Keratinocyte (primary cell): ENCODE measurements around the gene KCNH1. TPM values are rescaled to one million over a fixed set of nuclear protein-coding genes. Genes with fewer than 3 reads are reported as not detected.

Experiments
- DNase-seq: peaks from one replicate; pipeline ENCODE4 v3.0.0-alpha.2; 2011; ENCODE audit warnings: low read depth, missing footprints, low spot score
- FAIRE-seq: peaks from 2 replicates; lab custom pipeline; 2011; peaks lifted over from hg19 to GRCh38; lab: Jason Lieb, UNC
- H2AFZ ChIP-seq: 2 replicates; pipeline ENCODE4 v1.6.0; 2012; ENCODE audit warnings: low read length, control low read depth, inconsistent platforms; ENCODE audit not compliant: control insufficient read depth
- H3K27ac ChIP-seq: 2 replicates; pipeline ENCODE4 v1.5.1; 2011; ENCODE audit warnings: low read length; ENCODE audit not compliant: control insufficient read depth, insufficient read depth
- H3K27me3 ChIP-seq: 3 replicates; pipeline ENCODE4 v1.6.0; 2011; ENCODE audit warnings: low read length; ENCODE audit not compliant: control insufficient read depth, insufficient read depth; ENCODE audit errors: extremely low read depth
- H3K36me3 ChIP-seq, 2 experiments: 2 replicates in 1 of 2; 3 replicates in 1 of 2; pipeline ENCODE4 v1.5.1; 2011; ENCODE audit warnings: low read length in 2 of 2, mild to moderate bottlenecking in 1 of 2; ENCODE audit not compliant: control insufficient read depth in 2 of 2, insufficient read depth in 2 of 2; ENCODE audit errors: extremely low read depth in 1 of 2
- H3K4me1 ChIP-seq: 3 replicates; pipeline ENCODE4 v1.5.1; 2011; ENCODE audit warnings: low read length; ENCODE audit not compliant: control insufficient read depth, insufficient read depth; ENCODE audit errors: extremely low read depth
- H3K4me2 ChIP-seq: 3 replicates; pipeline ENCODE4 v1.6.0; 2011; ENCODE audit warnings: low read depth, low read length; ENCODE audit not compliant: control insufficient read depth, insufficient read depth; ENCODE audit errors: extremely low read depth
- H3K4me3 ChIP-seq, 3 experiments: fragments of 200-600 bp in 1 of 3; sonication (generic) in 1 of 3; 2 replicates in 2 of 3; 3 replicates in 1 of 3; pipeline ENCODE4 v1.5.1; 2011 to 2016; ENCODE audit warnings: low read length in 3 of 3, mild to moderate bottlenecking in 3 of 3, control low read depth in 2 of 3, inconsistent platforms in 1 of 3, low read depth in 1 of 3, mixed read lengths in 1 of 3, mixed run types in 1 of 3, moderate library complexity in 1 of 3; ENCODE audit not compliant: control insufficient read depth in 2 of 3, insufficient read depth in 2 of 3; ENCODE audit errors: extremely low read depth in 1 of 3
- H3K79me2 ChIP-seq: 2 replicates; pipeline ENCODE4 v1.6.0; 2012; ENCODE audit warnings: low read length; ENCODE audit not compliant: control insufficient read depth, insufficient read depth
- H3K9ac ChIP-seq: 3 replicates; pipeline ENCODE4 v1.6.0; 2011; ENCODE audit warnings: low read length; ENCODE audit not compliant: control insufficient read depth, insufficient read depth; ENCODE audit errors: extremely low read depth
- H3K9me1 ChIP-seq: 3 replicates; pipeline ENCODE4 v1.6.0; 2011; ENCODE audit warnings: low read length; ENCODE audit not compliant: control insufficient read depth, insufficient read depth; ENCODE audit errors: extremely low read depth
- H3K9me3 ChIP-seq: 2 replicates; pipeline ENCODE4 v1.5.1; 2012; ENCODE audit warnings: low read depth, low read length; ENCODE audit not compliant: control insufficient read depth
- H4K20me1 ChIP-seq: 3 replicates; pipeline ENCODE4 v1.6.0; 2011; ENCODE audit warnings: low read length; ENCODE audit not compliant: control insufficient read depth, insufficient read depth; ENCODE audit errors: extremely low read depth
- CTCF ChIP-seq, 3 experiments: IDR thresholded peaks in 1 of 3; conservative IDR thresholded peaks in 1 of 3; optimal IDR thresholded peaks in 1 of 3; 2 replicates in 2 of 3; 3 replicates in 1 of 3; pipeline versions ENCODE3 to v1.5.1; 2011; ENCODE audit warnings: low read length in 3 of 3, mild to moderate bottlenecking in 3 of 3, moderate library complexity in 2 of 3, control low read depth in 1 of 3, inconsistent platforms in 1 of 3; ENCODE audit not compliant: insufficient read depth in 2 of 3; ENCODE audit errors: extremely low read depth in 1 of 3
- EZH2 ChIP-seq: IDR thresholded peaks from one replicate; pipeline ENCODE4 v1.6.1; 2012; ENCODE audit warnings: inconsistent platforms, mild to moderate bottlenecking, low read length, moderate library complexity
- dilution Hi-C: fragments of 300-500 bp; cut with MboI; formaldehyde crosslinking; loops from one replicate; pipeline ENCODE4 v1.7.0; 2020; ENCODE audit warnings: low sequenced_read_pairs; ENCODE audit not compliant: extremely low pct_ligation_motif_present
- polyA plus RNA-seq, 5 experiments: library from polyadenylated mRNA; depleted of rRNA in 3 of 5; stranded (reverse) in 3 of 5; stranded (forward) in 1 of 5; unstranded in 1 of 5; fragments of >200 nt; gene quantifications; 1 replicate in 1 of 5; 2 replicates in 3 of 5; 3 replicates in 1 of 5; pipeline versions ENCODE4 v1.2.1 to v1.2.3, GENCODE V29; 2011 to 2012; ENCODE audit warnings: missing spikeins in 2 of 5, low read depth in 1 of 5, low replicate concordance in 1 of 5

Gene KCNH1
- polyA plus RNA-seq, 1 donor (not counting 4 experiments of a cell fraction or from before 2014, with no cell fraction given), result not detected

- no peak overlapping the region for H3K27ac ChIP-seq
- H3K79me2 ChIP-seq, result no peaks in the 10 kb centered on the region
- no peak for FAIRE-seq
- H3K36me3 ChIP-seq, result no peaks in the 10 kb centered on the region
- H2AFZ ChIP-seq, result no peak overlapping the region
- H3K4me3 ChIP-seq, result no peak overlapping the region
- H3K9ac ChIP-seq, result no peak overlapping the region
- H4K20me1 ChIP-seq, result no peaks in the 10 kb centered on the region
- TF ChIP-seq EZH2 (no peak), CTCF (optimal IDR thresholded peaks at IDR 0.05 in 1 of 3, IDR thresholded peaks at IDR 0.05 in 1 of 3, conservative IDR thresholded peaks at IDR 0.05 in 1 of 3; ENCODE audit: extremely low read depth in 1 of 3, insufficient read depth in 2 of 3, low read length in 3 of 3) (no peak)
- dilution Hi-C loops, result no loop called here
- DNase-seq, result no peak
- H3K4me2 ChIP-seq, result no peak overlapping the region
- no peaks in the 10 kb centered on the region for H3K9me3 ChIP-seq
- H3K27me3 ChIP-seq, result no peaks in the 10 kb centered on the region
- no peaks in the 10 kb centered on the region for H3K9me1 ChIP-seq
- H3K4me1 ChIP-seq, result no peaks in the 10 kb centered on the region
These were observed 450.4 kb downstream of the KCNH1 start for GRCh38 chr1:210683403-210684047.

GRCh38 chr1:210681158-210681557, 452.8 kb downstream of the KCNH1 start:
- Histone ChIP-seq H3K36me3 (no peaks in the 10 kb centered on the region), H2AFZ (no peak overlapping the region), H3K27ac (no peak overlapping the region), H3K79me2 (no peaks in the 10 kb centered on the region), H3K9me1 (no peaks in the 10 kb centered on the region), H3K4me1 (no peaks in the 10 kb centered on the region), H3K4me2 (no peak overlapping the region), H3K9ac (no peak overlapping the region), H3K27me3 (no peaks in the 10 kb centered on the region), H3K4me3 (no peak overlapping the region), H3K9me3 (no peaks in the 10 kb centered on the region), H4K20me1 (no peaks in the 10 kb centered on the region)
- FAIRE-seq (no peak), DNase-seq (no peak)
- dilution Hi-C loops, result no loop called here
- TF ChIP-seq CTCF (optimal IDR thresholded peaks at IDR 0.05 in 1 of 3, IDR thresholded peaks at IDR 0.05 in 1 of 3, conservative IDR thresholded peaks at IDR 0.05 in 1 of 3; ENCODE audit: extremely low read depth in 1 of 3, insufficient read depth in 2 of 3, low read length in 3 of 3), result no peak
- TF ChIP-seq EZH2, result no peak
